ENCODE results near the gene TNC. TPM values are rescaled to one million over a fixed set of nuclear protein-coding genes. Genes with fewer than 3 reads are reported as not detected.

TNC gene
- total and polyA plus RNA-seq, 2 donors (not counting 1 experiment from before 2014, with no cell fraction given): not detected

- Histone ChIP-seq H2AFZ (ENCODE audit: insufficient read depth, low read depth, low read length, poor library complexity, severe bottlenecking) (no peak overlapping the region), H3K9ac (ENCODE audit: low read length) (no peak overlapping the region), H3K4me2 (replicated peaks; ENCODE audit: low read depth, low read length, poor library complexity, severe bottlenecking) (no peak overlapping the region), H3K36me3 (replicated peaks in 1 of 2; ENCODE audit: control extremely low read depth in 1 of 2, control insufficient read depth in 1 of 2, extremely low read depth in 1 of 2, insufficient read depth in 2 of 2, low read length in 1 of 2) (no peaks in the 10 kb centered on the region), H3K27me3 (replicated peaks in 1 of 4; ENCODE audit: control extremely low read depth in 1 of 4, control insufficient read depth in 3 of 4, insufficient read depth in 4 of 4, low read length in 3 of 4) (no peaks in the 10 kb centered on the region), H3K27ac (ENCODE audit: low read length in 2 of 2) (no peak overlapping the region), H3K4me3 (ENCODE audit: control extremely low read depth in 1 of 5, extremely low read depth in 1 of 5, insufficient read depth in 1 of 5, low read depth in 2 of 5, low read length in 4 of 5) (no peak overlapping the region), H4K20me1 (ENCODE audit: control insufficient read depth, insufficient read depth, low read length, poor library complexity, severe bottlenecking) (no peaks in the 10 kb centered on the region), H3K79me2 (ENCODE audit: control insufficient read depth, insufficient read depth, low read length) (no peaks in the 10 kb centered on the region), H3K9me3 (ENCODE audit: control extremely low read depth in 1 of 3, control insufficient read depth in 2 of 3, insufficient read depth in 1 of 3, low read length in 2 of 3) (no peaks in the 10 kb centered on the region), H3K4me1 (ENCODE audit: control insufficient read depth in 2 of 2, insufficient read depth in 2 of 2, low read length in 2 of 2) (peaks cover 0 to 5% of the 10 kb centered on the region in 2 donors)
- Mint-ChIP-seq H3K27me3 (no peaks in the 10 kb centered on the region), H3K4me1 (peaks cover 5% of the 10 kb centered on the region), H3K4me3 (no peak overlapping the region), H3K27ac (no peak overlapping the region), H3K9me3 (ENCODE audit: insufficient read depth) (no peaks in the 10 kb centered on the region)
- ATAC-seq (ENCODE audit: low read depth) (no peak), DNase-seq (no peak)
- intact Hi-C loops (cut with micrococcal nuclease): no loop called here
- WGBS (ENCODE audit: insufficient coverage): no CpG with 5 or more reads among the region's 7 CpGs
- POLR2A ChIA-PET: interaction anchor here (0.6 kb wide), 1 partner anchor 38 kb away, joined by 3 read pairs; no protein-coding TSS in a partner anchor
- CTCF ChIA-PET: no interaction called here
- no peak for TF ChIP-seq EZH2 (IDR thresholded peaks at IDR 0.05; ENCODE audit: borderline replicate concordance, insufficient read depth, low read depth, low read length, poor library complexity, severe bottlenecking)
- TF ChIP-seq CTCF (IDR thresholded peaks at IDR 0.05): no peak
Measured at GRCh38 chr9:114991861-114992260, 126.1 kb downstream of the TNC start.

GRCh38 chr9:114990901-114991300 is 127.1 kb downstream of the TNC start:
- ChIA-PET CTCF (no interaction called here), POLR2A (no interaction called here)
- no peaks in the 10 kb centered on the region for H3K9me3 Mint-ChIP-seq (ENCODE audit: insufficient read depth)
- ATAC-seq (ENCODE audit: low read depth): no peak
- no peaks in the 10 kb centered on the region for H3K36me3 ChIP-seq (replicated peaks in 1 of 2; ENCODE audit: control extremely low read depth in 1 of 2, control insufficient read depth in 1 of 2, extremely low read depth in 1 of 2, insufficient read depth in 2 of 2, low read length in 1 of 2)
- no peak overlapping the region for H3K4me2 ChIP-seq (replicated peaks; ENCODE audit: low read depth, low read length, poor library complexity, severe bottlenecking)
- no peak overlapping the region for H3K27ac ChIP-seq (ENCODE audit: low read length in 2 of 2)
- no peak for DNase-seq
- no peak overlapping the region for H3K4me3 ChIP-seq (ENCODE audit: control extremely low read depth in 1 of 5, extremely low read depth in 1 of 5, insufficient read depth in 1 of 5, low read depth in 2 of 5, low read length in 4 of 5)
- H3K27me3 Mint-ChIP-seq: no peaks in the 10 kb centered on the region
- TF ChIP-seq CTCF (IDR thresholded peaks at IDR 0.05): no peak
- TF ChIP-seq EZH2 (IDR thresholded peaks at IDR 0.05; ENCODE audit: borderline replicate concordance, insufficient read depth, low read depth, low read length, poor library complexity, severe bottlenecking): no peak
- no peak overlapping the region for H3K4me3 Mint-ChIP-seq
- H3K79me2 ChIP-seq (ENCODE audit: control insufficient read depth, insufficient read depth, low read length): no peaks in the 10 kb centered on the region
- H4K20me1 ChIP-seq (ENCODE audit: control insufficient read depth, insufficient read depth, low read length, poor library complexity, severe bottlenecking): no peaks in the 10 kb centered on the region
- H3K4me1 ChIP-seq (ENCODE audit: control insufficient read depth in 2 of 2, insufficient read depth in 2 of 2, low read length in 2 of 2): peaks cover 0 to 5% of the 10 kb centered on the region in 2 donors
- WGBS (ENCODE audit: insufficient coverage): 100% methylated on average over 1 of the region's 6 CpGs
- H3K4me1 Mint-ChIP-seq: peaks cover 5% of the 10 kb centered on the region
- no peak overlapping the region for H3K27ac Mint-ChIP-seq
- no peaks in the 10 kb centered on the region for H3K9me3 ChIP-seq (ENCODE audit: control extremely low read depth in 1 of 3, control insufficient read depth in 2 of 3, insufficient read depth in 1 of 3, low read length in 2 of 3)
- H2AFZ ChIP-seq (ENCODE audit: insufficient read depth, low read depth, low read length, poor library complexity, severe bottlenecking): no peak overlapping the region
- intact Hi-C loops (cut with micrococcal nuclease): no loop called here
- H3K27me3 ChIP-seq (replicated peaks in 1 of 4; ENCODE audit: control extremely low read depth in 1 of 4, control insufficient read depth in 3 of 4, insufficient read depth in 4 of 4, low read length in 3 of 4): no peaks in the 10 kb centered on the region
- H3K9ac ChIP-seq (ENCODE audit: low read length): no peak overlapping the region

Measured in B cell (primary cell).